Endothelial cell of umbilical vein (primary cell): Measurements from ENCODE around the gene ITGB8. TPM values are rescaled to one million over a fixed set of nuclear protein-coding genes. Genes with fewer than 3 reads are reported as not detected.

Source experiments
- BruUV-seq: library from RNA; stranded (reverse); fragments of 400-500 nt; replicated peaks from 2 replicates; lab custom pipeline; 2021; lab: Mats Ljungman, UMichigan
- CTCF ChIA-PET: fragments of 300-600, 350-600 bp; sonication (Branson Sonifier 250); formaldehyde crosslinking; loops from one replicate; lab custom pipeline; 2021; ENCODE audit warnings: antibody characterized with exemption, inconsistent platforms; lab: Charles Lee
- POLR2A ChIA-PET: fragments of 300-600, 350-600 bp; sonication (Branson Sonifier 250); formaldehyde crosslinking; loops from one replicate; lab custom pipeline; 2021; ENCODE audit warnings: antibody characterized with exemption, inconsistent platforms; lab: Charles Lee
- DNase-seq: peaks from one replicate; pipeline ENCODE4 v3.0.0-alpha.2; 2011; ENCODE audit warnings: low read depth, low spot score
- FAIRE-seq: peaks from 2 replicates; lab custom pipeline; 2011; peaks lifted over from hg19 to GRCh38; lab: Jason Lieb, UNC
- H2AFZ ChIP-seq: 2 replicates; pipeline ENCODE4 v1.6.0; 2012; ENCODE audit warnings: low read depth, low read length, control low read depth, inconsistent platforms
- H3K27ac ChIP-seq: 2 replicates; pipeline ENCODE4 v1.5.1; 2011; ENCODE audit warnings: low read depth, mild to moderate bottlenecking, control low read depth, low read length, moderate library complexity; ENCODE audit not compliant: insufficient read depth
- H3K27me3 ChIP-seq, 2 experiments: 2 replicates each; pipeline versions ENCODE4 v1.6.0 to v1.6.1; 2011; ENCODE audit warnings: low read length in 2 of 2, mixed read lengths in 1 of 2; ENCODE audit not compliant: control insufficient read depth in 2 of 2, insufficient read depth in 2 of 2
- H3K36me3 ChIP-seq, 2 experiments: 2 replicates in 1 of 2; 3 replicates in 1 of 2; pipeline ENCODE4 v1.5.1; 2011; ENCODE audit warnings: low read length in 2 of 2, mild to moderate bottlenecking in 1 of 2, moderate library complexity in 1 of 2; ENCODE audit not compliant: control insufficient read depth in 2 of 2, insufficient read depth in 2 of 2; ENCODE audit errors: extremely low read depth in 1 of 2
- H3K4me1 ChIP-seq: 3 replicates; pipeline ENCODE4 v1.5.1; 2011; ENCODE audit warnings: mild to moderate bottlenecking, low read length; ENCODE audit not compliant: control insufficient read depth, insufficient read depth; ENCODE audit errors: extremely low read depth
- H3K4me2 ChIP-seq: 2 replicates; pipeline ENCODE4 v1.6.1; 2011; ENCODE audit warnings: low read length, control low read depth, mixed read lengths; ENCODE audit not compliant: insufficient read depth
- H3K4me3 ChIP-seq, 3 experiments: fragments of 200-600 bp in 1 of 3; sonication (generic), shearing (Covaris generic) in 1 of 3; replicated peaks in 1 of 3; 2 replicates each; pipeline ENCODE4 v1.5.1; 2011 to 2016; ENCODE audit warnings: control low read depth in 3 of 3, low read length in 3 of 3, mild to moderate bottlenecking in 2 of 3, inconsistent platforms in 1 of 3, low read depth in 1 of 3, moderate library complexity in 1 of 3; ENCODE audit not compliant: insufficient read depth in 1 of 3
- H3K79me2 ChIP-seq: 2 replicates; pipeline ENCODE4 v1.6.0; 2012; ENCODE audit warnings: low read length, inconsistent platforms; ENCODE audit not compliant: control insufficient read depth, insufficient read depth
- H3K9ac ChIP-seq: replicated peaks from 2 replicates; pipeline ENCODE3; 2011; ENCODE audit warnings: low read length, control low read depth; ENCODE audit not compliant: insufficient read depth; ENCODE audit errors: extremely low read depth
- H3K9me1 ChIP-seq: replicated peaks from 3 replicates; pipeline ENCODE4 v1.6.0; 2011; ENCODE audit warnings: mild to moderate bottlenecking, low read length; ENCODE audit not compliant: control insufficient read depth, insufficient read depth; ENCODE audit errors: extremely low read depth
- H3K9me3 ChIP-seq: replicated peaks from 2 replicates; pipeline ENCODE4 v1.5.1; 2012; ENCODE audit warnings: low read length, inconsistent platforms; ENCODE audit not compliant: control insufficient read depth, insufficient read depth
- H4K20me1 ChIP-seq: replicated peaks from 2 replicates; pipeline ENCODE3; 2011; ENCODE audit warnings: mild to moderate bottlenecking, low read length; ENCODE audit not compliant: control insufficient read depth, insufficient read depth; ENCODE audit errors: extremely low read depth
- CTCF ChIP-seq, 2 donors: IDR thresholded peaks; 1 replicate in 1 of 2; 2 replicates in 1 of 2; pipeline ENCODE4 v1.5.1; 2011; ENCODE audit warnings: low read length in 2 of 2, mild to moderate bottlenecking in 2 of 2, moderate library complexity in 2 of 2, control low read depth in 1 of 2, inconsistent platforms in 1 of 2, low read depth in 1 of 2; ENCODE audit not compliant: insufficient read depth in 1 of 2; ENCODE audit errors: extremely low read depth in 1 of 2
- EZH2 ChIP-seq: IDR thresholded peaks from 2 replicates; pipeline ENCODE4 v1.6.1; 2012; ENCODE audit warnings: borderline replicate concordance, low read depth, mild to moderate bottlenecking, moderate library complexity, low read length, inconsistent platforms; ENCODE audit not compliant: severe bottlenecking
- FOS ChIP-seq: IDR thresholded peaks from 2 replicates; pipeline ENCODE4 v1.6.1; 2011; ENCODE audit warnings: mild to moderate bottlenecking, low read length, moderate library complexity, borderline replicate concordance; ENCODE audit not compliant: insufficient read depth
- GATA2 ChIP-seq: IDR thresholded peaks from 2 replicates; pipeline ENCODE4 v1.7.0; 2011; ENCODE audit warnings: low read depth, mild to moderate bottlenecking, moderate library complexity, mixed read lengths, low read length; ENCODE audit not compliant: insufficient read length, insufficient read depth
- JUN ChIP-seq: IDR thresholded peaks from 2 replicates; pipeline ENCODE4 v1.6.1; 2011; ENCODE audit warnings: borderline replicate concordance, low read depth; ENCODE audit not compliant: insufficient read length, insufficient read depth
- MAX ChIP-seq: IDR thresholded peaks from 2 replicates; pipeline ENCODE4 v1.6.1; 2011; ENCODE audit not compliant: insufficient read depth, insufficient read length
- POLR2A ChIP-seq: IDR thresholded peaks from 2 replicates; pipeline ENCODE4 v1.6.1; 2012; ENCODE audit warnings: low read depth, mild to moderate bottlenecking, control low read depth, low read length
- POLR2AphosphoS5 ChIP-seq: IDR thresholded peaks from 2 replicates; pipeline ENCODE4 v1.6.1; 2012; ENCODE audit warnings: low read depth, mild to moderate bottlenecking, control low read depth, low read length, moderate library complexity; ENCODE audit not compliant: insufficient read depth
- dilution Hi-C: fragments of 300-500 bp; cut with MboI; formaldehyde crosslinking; loops from one replicate; pipeline ENCODE4 v1.15.0; 2019; ENCODE audit warnings: low sequenced_read_pairs; ENCODE audit not compliant: extremely low pct_ligation_motif_present
- intact Hi-C: fragments of 100-400 bp; cut with micrococcal nuclease; formaldehyde crosslinking; loops from one replicate; pipeline ENCODE4 v1.10.0; 2022
- polyA plus RNA-seq, 4 experiments: library from polyadenylated mRNA; depleted of rRNA in 3 of 4; stranded (reverse) in 3 of 4; unstranded in 1 of 4; fragments of >200 nt; gene quantifications; 2 replicates each; pipeline versions ENCODE4 v1.2.1 to v1.2.3, GENCODE V29; 2011 to 2012; ENCODE audit warnings: missing spikeins in 1 of 4
- total RNA-seq: library from RNA; stranded (reverse); gene quantifications from 2 replicates; pipeline ENCODE4 v1.2.3, GENCODE V29; 2021

The ITGB8 gene
- total and polyA plus RNA-seq, 2 donors (not counting 3 experiments of a cell fraction or from before 2014, with no cell fraction given): 2.9 to 8.2 TPM

GRCh38 chr7:20350996-20351692 is 20.4 kb downstream of the ITGB8 start:
- Histone ChIP-seq H3K36me3 (no peaks in the 10 kb centered on the region), H4K20me1 (no peaks in the 10 kb centered on the region), H3K9me3 (no peaks in the 10 kb centered on the region), H3K79me2 (no peaks in the 10 kb centered on the region), H3K27ac (peak overlapping the region; percentile 86), H3K4me3 (peak overlapping the region in 1 of 3 experiments; percentile 14), H3K4me2 (peak overlapping the region; percentile 66), H3K4me1 (peaks cover 30% of the 10 kb centered on the region), H3K27me3 (no peaks in the 10 kb centered on the region), H2AFZ (peak overlapping the region; percentile 18), H3K9me1 (no peaks in the 10 kb centered on the region), H3K9ac (peak overlapping the region; percentile 64)
- POLR2A ChIA-PET: interaction anchor here (1.1 kb wide), 1 partner anchor 18 kb away, joined by 3 read pairs; no protein-coding TSS in a partner anchor
- BruUV-seq: TSS peak; percentile 19
- CTCF ChIA-PET: interaction anchor here (0.9 to 3.0 kb wide), 3 partner anchors 160 to 603 kb away, joined by 3 to 18 read pairs (median 3); no protein-coding TSS in a partner anchor
- TF ChIP-seq CTCF (IDR thresholded peaks at IDR 0.05; ENCODE audit: extremely low read depth in 1 of 2, insufficient read depth in 1 of 2, low read depth in 1 of 2, low read length in 2 of 2): no peak
- no peak for TF ChIP-seq FOS
- no peak for TF ChIP-seq EZH2
- no peak for TF ChIP-seq MAX
- TF ChIP-seq GATA2: no peak
- TF ChIP-seq JUN: no peak
- no peak for TF ChIP-seq POLR2AphosphoS5
- TF ChIP-seq POLR2A: no peak
- DNase-seq (no peak), FAIRE-seq (peak; percentile 38)
- dilution Hi-C loops: no loop called here
- intact Hi-C loops: no loop called here
